Astrocyte of the cerebellum (primary cell): Measurements from ENCODE around the gene RAPGEF2.

Experiments
- DNase-seq: peaks from one replicate; pipeline ENCODE4 v3.0.0-alpha.2; 2011; ENCODE audit warnings: low read depth
- H3K4me3 ChIP-seq: 2 replicates; pipeline ENCODE4 v1.5.1; 2011; ENCODE audit warnings: mild to moderate bottlenecking, low read depth, low read length, moderate library complexity
- in situ Hi-C: cut with HindIII; loops from 2 replicates; pipeline ENCODE4 v1.10.0; 2017; ENCODE audit warnings: low sequenced_read_pairs
- TF ChIP-seq, protein P1 (sequence below): IDR thresholded peaks from 2 replicates; pipeline ENCODE4 v1.5.1; 2012; ENCODE audit warnings: low read length, low read depth, moderate library complexity, mild to moderate bottlenecking; ENCODE audit errors: missing control alignments

RAPGEF2 gene

DNA sequence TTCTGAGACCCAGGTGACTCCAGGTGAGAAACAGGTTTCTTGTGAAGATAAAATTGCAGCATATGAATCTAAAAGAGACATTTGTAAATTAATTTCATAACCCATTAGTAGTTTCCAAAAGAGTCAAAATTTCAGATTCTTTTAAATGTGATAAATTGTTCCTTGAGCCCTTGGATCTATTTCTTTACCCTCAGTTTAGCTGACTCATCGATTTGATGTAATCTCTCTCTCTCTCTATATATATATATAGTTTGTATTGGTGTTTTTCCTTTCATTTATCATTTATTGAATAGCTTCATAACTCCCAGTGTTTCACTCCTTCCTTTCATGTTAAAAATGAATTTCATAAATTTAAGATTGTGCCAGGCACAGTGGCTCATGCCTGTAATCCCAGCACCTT lies 96.9 kb downstream of the RAPGEF2 start:
- TF ChIP-seq, protein P1, sequence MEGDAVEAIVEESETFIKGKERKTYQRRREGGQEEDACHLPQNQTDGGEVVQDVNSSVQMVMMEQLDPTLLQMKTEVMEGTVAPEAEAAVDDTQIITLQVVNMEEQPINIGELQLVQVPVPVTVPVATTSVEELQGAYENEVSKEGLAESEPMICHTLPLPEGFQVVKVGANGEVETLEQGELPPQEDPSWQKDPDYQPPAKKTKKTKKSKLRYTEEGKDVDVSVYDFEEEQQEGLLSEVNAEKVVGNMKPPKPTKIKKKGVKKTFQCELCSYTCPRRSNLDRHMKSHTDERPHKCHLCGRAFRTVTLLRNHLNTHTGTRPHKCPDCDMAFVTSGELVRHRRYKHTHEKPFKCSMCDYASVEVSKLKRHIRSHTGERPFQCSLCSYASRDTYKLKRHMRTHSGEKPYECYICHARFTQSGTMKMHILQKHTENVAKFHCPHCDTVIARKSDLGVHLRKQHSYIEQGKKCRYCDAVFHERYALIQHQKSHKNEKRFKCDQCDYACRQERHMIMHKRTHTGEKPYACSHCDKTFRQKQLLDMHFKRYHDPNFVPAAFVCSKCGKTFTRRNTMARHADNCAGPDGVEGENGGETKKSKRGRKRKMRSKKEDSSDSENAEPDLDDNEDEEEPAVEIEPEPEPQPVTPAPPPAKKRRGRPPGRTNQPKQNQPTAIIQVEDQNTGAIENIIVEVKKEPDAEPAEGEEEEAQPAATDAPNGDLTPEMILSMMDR, result no peak
- DNase-seq, result no peak
- in situ Hi-C loops, result loop anchor here (25.0 kb wide), 2 partner anchors 338 to 488 kb away; partner anchors contain the start of gene PPID
- H3K4me3 ChIP-seq, result no peak overlapping the region

DNA sequence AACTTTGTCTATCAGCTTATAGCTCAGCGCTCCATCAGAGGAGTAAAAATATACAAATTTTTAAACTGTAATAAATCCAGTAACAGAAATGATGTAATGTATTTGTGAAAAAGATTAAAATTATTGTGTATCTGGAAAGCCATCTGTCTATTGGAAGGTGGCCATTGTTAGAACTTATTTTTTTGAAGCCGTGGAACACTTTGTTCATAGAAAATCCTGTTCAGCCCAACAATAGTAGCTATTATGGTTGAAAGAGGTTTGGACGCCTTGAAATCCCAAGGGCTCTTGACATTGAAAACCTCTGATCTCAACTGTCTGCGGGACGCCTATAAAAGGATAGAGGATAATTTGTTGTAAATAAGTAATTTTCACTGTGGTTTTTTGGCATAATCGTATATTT lies 98.3 kb downstream of the RAPGEF2 start:
- TF ChIP-seq, protein P1, result no peak
- in situ Hi-C loops, result no loop called here
- DNase-seq, result no peak
- no peak overlapping the region for H3K4me3 ChIP-seq

GRCh38 chr4:159204566-159204965 lies 101.7 kb downstream of the RAPGEF2 start:
- H3K4me3 ChIP-seq, result no peak overlapping the region
- in situ Hi-C loops, result no loop called here
- TF ChIP-seq, protein P1, result no peak
- DNase-seq, result no peak

DNA sequence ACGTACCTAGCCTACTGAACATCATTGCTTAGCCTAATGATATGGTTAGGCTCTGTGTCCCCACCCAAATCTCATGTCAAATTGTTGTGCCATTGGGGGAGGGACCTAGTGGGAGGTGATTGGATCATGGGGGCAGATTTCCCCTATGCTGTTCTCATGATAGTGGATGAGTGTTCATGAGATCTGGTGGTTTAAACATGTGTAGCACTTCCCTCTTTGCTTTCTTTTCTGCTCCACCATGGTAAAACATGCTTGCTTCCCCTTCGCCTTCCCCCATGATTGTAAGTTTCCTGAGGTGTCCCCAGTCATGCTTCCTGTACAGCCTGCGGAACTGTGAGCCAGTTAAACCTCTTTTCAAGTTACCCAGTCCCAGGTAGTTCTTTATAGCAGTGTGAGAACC lies 102.6 kb downstream of the RAPGEF2 start:
- DNase-seq, result no peak
- TF ChIP-seq, protein P1, result no peak
- in situ Hi-C loops, result no loop called here
- no peak overlapping the region for H3K4me3 ChIP-seq

DNA sequence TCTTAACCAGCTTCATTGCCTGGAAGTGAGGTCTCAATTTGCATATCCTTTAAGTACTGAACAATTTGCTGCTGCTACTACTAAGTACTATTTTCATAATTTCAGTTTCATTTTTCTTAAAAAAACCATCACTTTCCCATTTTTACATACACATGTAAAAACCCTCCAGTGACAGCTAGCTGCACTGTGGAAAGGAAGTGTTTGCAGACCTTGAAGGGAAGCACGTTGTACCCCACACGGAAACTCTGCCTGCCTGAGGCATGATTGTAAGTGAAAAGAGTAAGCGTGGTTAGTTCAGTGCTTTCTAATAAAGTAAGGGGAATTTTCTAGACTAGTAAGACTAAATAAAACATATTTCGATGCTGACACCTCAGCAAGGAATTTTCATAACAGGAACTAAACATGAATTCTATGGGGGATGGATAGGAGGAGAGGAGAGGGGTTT lies 103.6 kb downstream of the RAPGEF2 start:
- DNase-seq, result no peak
- TF ChIP-seq, protein P1, result no peak
- in situ Hi-C loops, result no loop called here
- no peak overlapping the region for H3K4me3 ChIP-seq

- TF ChIP-seq, protein P1, result no peak
- DNase-seq, result no peak
- H3K4me3 ChIP-seq, result no peak overlapping the region
- in situ Hi-C loops, result no loop called here
Measured at GRCh38 chr4:159209249-159209648, 106.4 kb downstream of the RAPGEF2 start.

DNA sequence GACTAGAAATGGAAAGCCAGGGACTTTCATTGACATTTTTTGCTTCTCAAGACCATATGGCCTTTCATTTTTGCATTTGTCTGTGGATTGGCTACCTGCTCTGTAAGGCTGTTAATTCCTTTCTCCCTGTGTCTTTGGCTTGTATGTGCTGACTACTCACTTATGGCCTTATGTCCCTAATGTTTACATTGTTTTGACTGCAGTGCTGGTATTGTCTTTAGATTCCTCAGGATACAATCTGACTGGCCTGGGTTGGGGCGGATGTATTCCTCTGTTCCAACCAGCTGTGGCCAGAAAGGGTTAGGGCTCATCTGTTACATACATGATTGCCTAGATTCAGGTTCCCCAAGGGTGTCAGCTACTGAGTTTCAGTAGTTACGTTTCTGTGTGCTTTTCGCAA lies 108.1 kb downstream of the RAPGEF2 start:
- no peak for DNase-seq
- TF ChIP-seq, protein P1, result no peak
- H3K4me3 ChIP-seq, result no peak overlapping the region
- in situ Hi-C loops, result no loop called here
